Measurements from ENCODE around the gene STXBP6.
"Not testable (repeated sequence)": the region's sequence is repeated elsewhere in the genome, so short reads cannot be mapped to it uniquely, and the experiment has no call there.

The STXBP6 gene

DNA sequence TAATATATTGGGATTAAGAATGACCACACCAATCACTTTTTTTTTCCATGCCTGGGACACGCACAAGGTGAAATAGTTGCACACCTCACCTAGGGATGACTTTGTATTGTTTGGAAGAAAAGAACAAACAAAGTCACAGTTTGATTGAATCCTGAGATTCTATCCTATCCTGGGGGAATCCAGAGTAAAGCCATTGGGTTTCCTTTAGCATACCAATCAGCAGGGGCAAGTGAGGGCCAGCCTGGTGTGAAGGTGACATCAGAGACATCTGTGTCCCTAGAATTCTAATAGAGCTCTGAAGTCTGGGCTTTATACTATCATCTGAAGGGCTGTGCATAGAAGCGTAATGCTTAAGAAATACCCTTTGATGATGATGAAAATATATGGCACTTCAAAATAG is 199.9 kb downstream of the STXBP6 start:
- DNase-seq, result no peak

DNA sequence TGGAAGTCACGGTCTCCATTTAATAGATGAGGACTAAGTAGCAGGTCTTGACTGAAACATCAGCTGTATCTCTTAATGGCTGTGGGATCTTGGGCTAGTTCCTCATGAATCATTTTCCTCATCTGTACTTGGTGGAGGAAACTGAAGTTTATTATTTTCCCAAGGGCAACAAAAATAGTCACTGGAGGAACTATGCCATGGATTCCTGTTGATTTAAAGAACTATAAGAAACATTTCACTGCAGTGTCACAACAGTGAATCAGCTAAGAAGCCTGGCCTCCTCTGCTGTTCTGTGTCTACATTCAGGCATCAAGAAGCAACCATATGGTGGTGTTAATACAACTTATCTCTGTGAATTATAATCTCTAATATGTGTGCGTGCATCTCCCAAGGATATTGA is 200.5 kb downstream of the STXBP6 start:
- no peak for DNase-seq

DNA sequence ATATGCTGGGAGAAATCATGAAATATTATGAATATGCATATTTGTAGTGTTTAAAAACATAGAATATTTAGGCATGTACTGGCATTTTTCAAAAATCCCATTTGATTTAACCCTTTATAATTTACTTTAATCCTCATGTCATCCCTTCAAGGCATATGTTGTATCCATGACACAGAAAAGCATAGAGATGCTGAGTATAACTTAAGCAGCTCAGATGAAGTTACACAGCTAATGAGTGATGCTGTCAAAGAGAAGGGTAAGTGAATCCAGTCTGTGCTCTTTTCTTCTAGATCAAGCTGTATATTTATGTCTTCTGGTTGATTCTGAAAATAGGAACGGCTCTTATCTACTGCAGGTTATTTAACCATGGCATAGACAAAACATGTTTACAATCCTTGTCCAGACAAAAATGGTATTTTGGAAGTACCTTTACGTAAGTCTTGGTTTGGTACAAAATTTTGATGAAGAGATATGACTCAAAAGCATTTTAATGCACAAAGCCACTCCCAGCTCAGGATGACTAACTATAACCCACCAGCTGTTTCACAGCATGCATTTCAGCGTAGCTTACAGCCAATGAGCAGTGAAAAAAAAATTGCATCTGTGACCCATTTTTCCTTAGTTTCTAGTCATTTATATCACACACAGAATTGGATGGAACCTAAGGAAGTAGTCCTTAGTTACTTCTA is 201.7 kb downstream of the STXBP6 start:
- no peak for DNase-seq

DNA sequence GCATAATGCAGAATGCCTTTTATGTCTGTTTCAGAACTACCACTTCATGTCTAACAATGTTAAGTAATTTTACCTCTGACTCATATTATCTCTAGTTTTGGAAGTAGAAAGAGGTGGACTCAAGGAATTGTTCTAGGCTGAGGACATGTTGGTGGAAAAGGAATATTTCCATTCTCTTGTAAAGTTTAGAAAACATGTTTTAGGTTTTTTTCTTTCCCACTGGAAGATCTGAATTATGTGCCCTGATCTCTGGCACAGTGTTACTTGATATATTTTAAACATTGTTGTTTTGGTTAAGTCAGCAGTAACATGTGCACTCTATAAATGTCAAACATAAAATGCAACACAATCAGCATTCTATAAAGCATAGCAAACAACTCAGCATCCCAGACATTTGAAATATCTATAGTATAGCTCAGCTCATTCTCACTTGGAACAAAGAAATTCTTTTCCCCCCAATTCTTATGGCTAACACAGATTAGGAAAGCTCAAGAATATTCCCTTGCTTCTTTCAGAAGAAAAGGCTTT is 202.3 kb downstream of the STXBP6 start:
- no peak for DNase-seq

DNA sequence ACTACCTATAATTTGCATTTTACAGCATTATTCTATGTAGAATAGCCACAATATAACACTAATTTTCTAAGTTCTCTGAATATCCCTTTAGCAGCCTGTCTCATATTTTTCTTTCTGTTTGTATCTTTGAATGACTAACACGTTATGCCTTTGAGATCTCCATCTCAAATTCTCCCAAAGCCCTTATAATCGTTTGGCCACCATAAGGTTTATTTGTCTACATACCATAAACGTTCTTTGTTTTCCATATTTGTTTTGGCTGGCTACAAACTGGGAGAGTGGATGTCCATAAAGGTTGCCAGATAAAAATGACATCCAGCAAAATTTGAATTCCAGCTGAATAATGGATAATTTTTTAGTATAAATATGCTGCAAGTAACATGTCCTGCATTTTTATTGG is 203.7 kb downstream of the STXBP6 start:
- no peak for DNase-seq

DNA sequence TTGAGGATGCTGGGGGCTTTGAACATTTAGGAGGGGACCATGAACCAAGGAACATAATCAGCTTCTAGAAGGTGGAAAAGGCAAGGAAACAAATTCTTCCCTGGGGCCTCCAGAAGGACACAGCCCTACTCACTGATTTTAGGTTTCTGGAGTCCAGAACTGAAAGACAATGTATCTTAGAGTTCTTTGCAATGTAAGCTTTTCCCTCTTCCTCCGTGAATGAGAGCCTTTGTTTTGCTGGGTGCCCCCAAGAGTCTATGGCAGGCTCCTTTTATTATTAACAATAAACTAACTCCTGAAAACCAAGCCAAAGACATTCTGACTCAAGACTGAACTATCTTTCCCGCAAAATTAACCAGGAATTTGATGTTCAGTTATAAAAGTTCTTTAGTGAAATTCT is 204.1 kb downstream of the STXBP6 start:
- no peak for DNase-seq

DNA sequence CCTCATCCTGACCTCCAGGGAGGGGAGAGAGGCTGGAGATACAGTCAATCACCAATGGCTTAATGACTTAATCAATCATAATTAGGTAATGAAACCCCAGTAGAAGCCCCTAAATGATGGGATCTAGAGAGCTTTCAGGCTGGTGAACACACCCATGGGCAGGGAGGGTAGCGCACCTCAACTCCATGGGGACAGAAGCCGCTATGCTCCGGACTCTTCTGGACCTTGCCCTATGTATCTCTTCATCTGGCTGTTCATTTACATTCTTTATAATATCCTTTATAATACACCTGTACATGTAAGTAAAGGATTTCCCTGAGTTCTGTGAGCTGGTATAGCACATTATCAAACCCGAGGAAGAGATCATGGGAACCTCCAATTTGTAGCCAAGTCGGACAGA is 205.9 kb downstream of the STXBP6 start:
- no peak for DNase-seq

DNA sequence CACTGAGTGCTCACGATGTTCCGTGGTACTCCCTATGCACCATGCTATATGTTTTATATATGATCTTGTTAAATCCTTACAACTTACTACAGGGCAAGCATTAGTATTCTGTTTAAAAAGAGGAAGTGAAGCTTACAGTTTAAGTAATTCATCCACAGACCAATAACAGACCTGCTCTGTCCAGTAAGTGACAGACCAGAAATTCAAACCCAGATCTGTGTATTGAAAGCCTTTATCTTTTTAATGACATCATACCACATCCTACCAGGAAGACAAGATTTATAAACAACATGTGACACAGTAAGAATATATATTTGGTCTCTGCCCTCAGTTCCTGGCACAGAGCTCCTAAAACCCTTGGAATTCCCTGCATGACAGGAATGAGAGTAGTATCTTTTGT is 206.5 kb downstream of the STXBP6 start:
- DNase-seq, result no peak

DNA sequence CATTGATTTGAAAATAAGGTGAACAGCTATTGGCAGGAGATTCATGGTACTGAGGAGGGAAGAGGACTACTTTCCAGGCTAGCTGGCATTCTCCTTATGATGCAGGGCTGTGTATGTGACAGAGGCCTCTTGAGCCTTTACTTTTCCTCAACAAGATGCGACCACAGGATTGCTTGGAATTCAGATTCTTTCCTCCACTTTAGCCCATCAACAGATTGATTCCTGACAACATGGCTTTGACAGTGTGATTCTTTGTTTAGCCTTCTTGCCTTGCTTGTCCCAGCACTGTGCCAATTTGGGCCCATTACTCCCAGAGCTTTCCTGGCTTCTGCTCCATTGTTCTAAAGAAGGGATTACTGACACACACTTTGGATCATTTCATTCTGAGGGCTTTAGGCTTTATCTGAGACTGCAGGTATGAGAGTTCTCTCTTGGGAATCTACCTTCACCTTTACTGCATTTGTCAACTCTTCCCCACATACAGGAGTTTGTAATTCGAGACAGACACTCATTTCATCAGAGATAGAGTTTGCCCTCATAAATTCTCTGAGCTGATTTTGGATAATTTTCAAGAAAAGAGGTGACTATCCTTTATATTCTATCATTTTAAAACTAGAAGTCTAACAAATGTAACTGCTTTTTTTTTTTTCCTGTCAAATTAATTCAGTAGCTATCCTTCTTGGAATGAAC is 209.6 kb downstream of the STXBP6 start:
- DNase-seq, result no peak

DNA sequence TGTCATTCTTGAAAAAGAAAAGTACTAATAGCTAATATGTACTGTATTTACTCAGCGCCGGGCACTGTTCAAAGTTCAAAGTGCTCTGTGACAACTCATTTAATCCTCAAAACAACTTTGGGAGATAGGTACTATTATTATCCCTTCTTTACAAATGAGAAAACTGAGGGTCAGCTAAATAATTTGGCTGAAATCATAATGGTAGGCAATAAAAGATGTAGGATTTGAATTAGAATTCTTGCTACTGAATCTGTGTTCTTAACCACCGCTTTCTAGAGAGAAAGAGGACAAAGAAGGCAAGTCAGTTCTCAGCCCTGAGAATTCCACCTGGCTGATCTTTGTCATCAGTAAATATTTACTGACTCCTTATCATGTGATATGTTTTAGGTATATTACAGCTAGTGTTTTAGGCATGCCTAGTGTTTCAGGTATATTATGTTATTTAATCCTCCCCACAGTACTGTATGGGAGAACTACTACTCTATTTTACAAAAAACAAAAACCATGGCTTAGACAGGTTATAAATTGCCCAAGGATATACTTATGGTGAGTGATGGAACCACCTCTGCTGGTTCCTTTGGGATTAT is 210.2 kb downstream of the STXBP6 start:
- no peak for DNase-seq

DNA sequence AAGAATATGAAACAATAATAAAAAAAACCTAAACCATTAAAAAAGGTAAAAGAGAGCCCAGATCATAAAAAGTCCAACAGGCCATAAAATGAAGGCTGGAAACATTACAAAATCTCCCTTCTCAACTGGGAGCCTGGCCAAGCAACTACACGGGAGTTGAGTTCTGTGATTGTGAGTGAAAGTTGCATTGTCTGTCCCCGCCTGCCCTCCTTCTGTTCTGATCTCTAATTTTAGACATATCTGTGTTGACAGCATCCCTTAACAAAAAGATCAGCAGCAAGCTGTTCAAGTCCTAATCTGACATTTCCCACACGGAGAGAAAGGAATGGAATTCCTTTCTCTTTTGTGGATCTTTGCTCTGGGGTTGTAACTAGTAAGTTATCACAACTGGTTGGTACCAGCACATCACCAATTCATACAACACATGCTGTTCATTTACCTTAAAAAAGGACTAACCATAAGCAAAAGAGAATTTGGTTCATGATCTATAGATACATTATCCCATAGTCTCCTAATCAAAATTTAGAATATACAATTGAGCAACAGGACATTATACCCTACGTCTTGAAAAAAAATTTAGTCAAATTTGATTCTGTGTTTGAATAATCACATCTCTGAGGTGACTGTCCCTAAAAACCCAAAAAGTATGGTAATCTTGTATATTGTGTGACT is 210.9 kb downstream of the STXBP6 start:
- no peak for DNase-seq

DNA sequence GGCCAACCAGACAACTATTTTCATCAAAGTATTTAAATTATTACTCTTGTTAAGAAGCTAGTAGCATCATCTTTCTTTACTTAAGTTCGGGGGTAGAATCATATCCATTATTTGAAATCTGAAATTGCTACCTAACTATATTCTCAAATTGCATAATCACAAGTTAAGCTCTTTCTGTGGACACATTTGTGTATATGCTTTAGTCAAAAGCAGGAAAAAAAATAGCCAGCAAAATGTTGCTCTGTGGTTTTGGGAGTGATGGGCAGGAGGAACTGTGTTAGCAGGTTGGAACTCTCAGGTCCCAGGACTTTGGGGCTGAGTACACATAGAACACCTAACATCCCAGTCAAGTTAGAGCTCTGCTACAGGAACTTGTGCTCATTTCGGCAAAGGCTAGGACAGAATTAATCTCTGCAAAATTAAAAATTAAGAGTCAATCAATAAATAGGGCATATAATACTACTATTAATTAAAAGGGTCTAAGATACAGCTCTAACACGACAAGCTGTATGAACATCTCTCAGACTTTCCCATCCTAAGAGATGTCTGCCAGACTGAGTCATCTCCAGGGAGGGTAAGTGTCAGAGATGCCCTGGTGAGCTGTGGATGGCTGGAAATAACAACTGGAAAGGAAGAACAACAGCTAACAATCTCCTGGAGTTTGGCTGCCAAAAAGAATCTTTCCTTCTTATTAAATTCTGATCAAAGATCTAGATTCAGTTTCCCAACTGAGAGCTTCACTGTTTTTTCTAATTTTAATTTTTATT is 212.5 kb downstream of the STXBP6 start:
- no peak for DNase-seq

DNA sequence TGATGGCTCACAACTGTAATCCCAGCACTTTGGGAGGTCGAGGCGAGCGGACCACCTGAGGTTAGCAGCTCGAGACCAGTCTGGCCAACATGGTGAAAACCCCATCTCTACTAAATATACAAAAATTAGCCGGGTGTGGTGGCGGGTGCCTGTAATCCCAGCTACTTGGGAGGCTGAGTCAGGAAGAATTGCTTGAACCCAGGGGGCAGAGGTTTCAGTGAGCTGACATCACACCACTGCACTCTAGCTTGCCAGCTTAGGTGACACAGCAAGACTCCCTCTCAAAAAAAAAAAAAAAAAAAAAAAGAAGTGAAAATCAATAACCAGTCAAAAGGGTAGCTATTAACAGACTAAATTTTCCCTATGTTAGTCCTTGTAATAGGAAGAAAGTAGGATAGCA is 213.6 kb downstream of the STXBP6 start:
- DNase-seq, result not testable (repeated sequence)

DNA sequence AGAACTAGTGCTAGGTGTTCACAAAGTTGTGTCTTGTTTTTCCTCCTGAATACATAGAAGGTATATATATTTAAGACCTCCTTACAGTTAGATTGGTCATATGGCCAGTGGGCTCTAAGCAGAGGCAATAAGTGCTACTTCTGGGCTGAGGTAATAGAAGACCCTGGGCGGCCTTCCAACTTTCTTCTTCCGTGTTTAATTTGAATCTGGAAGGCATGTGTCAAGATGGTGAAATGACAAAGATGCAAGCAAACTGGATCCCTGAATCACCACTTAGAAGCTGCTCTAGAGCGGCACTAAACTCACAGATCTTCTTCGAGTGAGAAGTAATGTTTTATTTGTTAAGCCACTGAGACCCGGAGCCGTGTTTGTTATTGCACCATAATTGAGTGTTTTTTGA is 215.0 kb downstream of the STXBP6 start:
- DNase-seq, result no peak

DNA sequence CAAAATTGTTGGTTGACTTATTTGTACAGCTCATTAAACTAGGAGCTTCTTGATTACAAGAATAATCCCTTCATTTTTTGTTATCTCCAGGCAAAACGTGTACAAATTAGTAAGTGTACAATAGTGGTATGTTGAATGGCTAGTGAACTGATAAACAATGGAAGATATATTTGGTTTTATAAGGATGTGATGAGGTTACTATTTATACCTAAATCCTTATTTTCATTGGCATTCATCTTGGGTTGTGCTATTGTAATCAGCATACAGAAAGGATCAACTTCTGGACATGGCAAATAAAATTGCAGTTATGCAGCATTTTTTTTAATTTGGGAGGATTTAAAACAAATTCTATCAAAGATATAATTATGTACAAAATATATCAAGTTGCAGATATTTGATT is 216.6 kb downstream of the STXBP6 start:
- no peak for DNase-seq

DNA sequence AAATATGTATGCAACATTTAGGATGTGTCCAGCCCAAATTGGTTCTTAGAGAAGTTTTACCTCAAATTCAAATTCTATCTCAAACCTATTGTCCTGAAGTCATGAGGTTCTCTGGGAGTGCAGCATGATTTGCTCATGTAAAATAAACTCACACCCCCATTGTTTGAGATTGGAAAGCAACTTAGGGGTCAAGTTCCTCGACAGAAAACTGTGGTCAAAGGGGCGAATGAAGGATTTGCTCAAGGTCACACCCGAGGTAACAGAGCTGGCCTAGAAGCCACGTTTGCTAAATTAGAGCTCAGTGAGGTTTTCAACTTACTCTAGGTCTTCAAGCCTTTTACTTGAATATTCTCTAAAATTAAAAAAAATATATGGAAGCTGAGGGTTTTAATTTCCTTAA is 218.3 kb downstream of the STXBP6 start:
- DNase-seq, result no peak

DNA sequence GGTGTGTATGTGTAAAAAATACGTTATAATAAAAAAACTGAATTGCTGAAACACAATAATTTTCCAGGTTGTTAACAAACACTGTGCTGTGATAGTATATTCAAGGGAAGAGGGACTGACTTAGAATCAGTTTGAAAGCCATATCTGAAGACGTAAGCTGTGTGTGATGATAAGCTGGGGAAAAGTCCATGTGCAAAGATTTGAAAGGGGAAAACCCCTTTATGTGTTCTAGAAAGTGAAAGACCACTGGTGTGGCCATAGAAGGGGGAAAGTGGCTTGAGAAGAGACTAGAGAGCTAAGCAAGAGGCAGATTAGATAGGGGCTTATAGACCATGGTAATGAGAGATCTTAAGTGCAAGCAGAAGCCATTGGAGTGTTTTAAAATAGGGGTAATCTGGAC is 220.1 kb downstream of the STXBP6 start:
- DNase-seq, result no peak

DNA sequence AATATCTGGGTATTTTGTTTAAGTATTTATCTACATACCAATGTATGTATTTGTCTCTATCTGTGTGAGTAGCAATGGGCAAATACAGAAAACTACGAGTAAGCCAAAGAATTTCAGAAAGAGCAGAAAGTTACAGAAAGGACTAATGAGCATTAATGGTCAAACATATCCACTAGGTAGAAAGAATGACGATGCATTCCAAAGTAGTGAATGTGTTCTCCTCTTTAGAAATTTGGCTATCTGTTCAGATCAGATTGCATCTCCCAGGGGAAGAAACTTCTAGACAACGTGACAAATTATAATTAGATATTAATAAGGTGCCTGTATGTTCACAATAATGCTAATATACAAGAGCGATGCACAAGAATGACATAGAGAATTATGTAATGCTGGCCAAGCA is 221.5 kb downstream of the STXBP6 start:
- DNase-seq, result no peak

DNA sequence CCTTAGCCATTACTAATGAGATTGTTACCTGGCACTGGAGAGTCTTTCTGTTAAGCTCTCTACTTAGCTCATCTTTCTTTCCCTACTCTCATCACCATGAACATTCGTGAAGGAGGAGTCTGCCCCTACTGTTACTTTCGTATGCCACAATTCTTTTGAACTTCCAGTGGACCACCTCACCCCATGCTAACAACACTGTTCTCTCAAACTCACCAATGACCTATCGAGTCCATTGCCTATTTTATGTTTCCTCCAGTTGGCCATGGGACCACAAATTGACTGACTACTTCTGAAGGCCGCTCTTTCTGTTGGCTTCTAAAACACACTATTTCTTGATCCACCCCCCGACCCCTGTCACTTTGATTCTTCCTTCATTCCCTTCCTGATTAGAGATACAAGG is 223.6 kb downstream of the STXBP6 start:
- DNase-seq, result no peak

DNA sequence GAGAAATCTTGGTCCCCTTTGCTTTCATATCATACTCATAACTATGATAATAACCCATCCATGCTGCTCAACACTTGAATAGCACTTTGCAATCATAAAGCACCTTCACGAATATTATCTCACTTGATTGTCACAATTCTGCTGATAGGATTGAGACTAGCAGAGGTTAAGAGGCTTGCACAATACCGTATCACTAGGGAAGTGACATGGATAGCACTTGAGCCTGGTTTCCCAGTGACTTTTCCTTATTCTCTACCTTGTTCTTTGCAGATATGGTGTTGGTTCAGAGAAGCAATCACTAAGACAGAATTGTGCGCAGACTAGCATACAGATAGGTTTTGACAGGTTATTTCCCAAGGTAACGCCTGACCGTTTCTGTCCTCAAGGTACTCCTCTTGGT is 229.3 kb downstream of the STXBP6 start:
- no peak for DNase-seq

DNA sequence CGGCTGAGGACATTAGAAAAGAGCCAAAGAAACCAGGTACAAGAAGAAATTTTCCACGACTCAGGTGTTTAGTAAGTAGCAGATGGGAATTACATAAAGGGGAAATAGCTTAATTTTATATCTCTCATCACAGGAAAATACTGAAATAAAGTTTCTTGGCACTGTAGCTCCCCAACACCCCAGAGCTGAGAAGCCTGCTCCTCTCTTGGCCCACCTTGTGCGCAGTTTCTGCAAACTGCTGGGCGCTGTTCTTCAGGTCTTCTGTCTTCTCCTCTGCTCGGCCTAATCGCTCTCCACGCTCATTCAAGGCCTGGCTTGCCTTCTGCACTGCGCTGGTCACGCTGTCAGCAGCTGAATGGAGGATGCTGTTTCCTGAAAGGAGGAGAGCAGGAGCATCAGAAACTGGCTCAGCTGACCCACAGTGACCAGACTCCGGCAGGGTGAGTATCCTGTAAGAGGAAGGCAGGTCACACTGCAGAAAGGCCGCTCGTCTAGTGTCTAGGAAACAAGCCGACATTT is 231.1 kb downstream of the STXBP6 start:
- DNase-seq, result no peak

DNA sequence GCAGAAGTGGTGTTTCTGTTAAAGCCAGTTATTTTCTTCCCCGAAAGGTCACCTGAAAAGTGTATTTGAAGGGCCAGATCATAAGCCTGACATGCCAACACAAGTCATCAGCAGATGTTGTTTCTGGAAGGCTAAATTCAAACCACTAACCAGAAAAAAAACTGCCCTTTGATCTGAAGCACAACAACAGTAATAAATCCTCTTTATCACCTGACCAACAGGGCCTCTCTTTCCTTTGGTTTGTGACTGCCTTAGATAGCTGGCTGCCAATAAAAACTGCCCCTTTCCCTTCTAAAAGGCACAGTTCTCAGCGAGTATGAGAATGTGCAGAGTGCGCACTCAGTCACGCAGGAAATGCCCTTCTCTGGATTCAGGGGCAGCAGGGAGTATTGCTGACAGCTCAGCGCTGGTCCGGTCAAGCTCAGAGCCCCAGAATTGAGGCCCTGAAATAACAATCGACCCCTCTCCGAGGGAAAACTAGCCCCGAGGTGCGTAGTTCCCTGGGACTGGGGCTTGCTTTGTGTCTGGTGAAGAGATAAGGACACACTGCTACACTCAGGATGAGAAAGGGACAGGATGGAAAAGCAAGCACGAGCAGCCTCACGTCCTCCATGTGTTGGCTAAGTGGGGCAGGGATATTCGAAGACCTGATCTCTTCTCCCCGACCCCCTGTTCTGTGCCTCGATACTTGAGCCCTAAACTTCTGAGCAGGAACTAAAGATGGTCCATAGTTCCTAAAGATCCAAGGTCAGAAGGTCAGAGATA is 231.7 kb downstream of the STXBP6 start:
- no peak for DNase-seq
